Kidney (tissue), 14 donors: Measurements from ENCODE around the gene KLF7. TPM values are rescaled to one million over a fixed set of nuclear protein-coding genes. Genes with fewer than 3 reads are reported as not detected.

ENCODE experiments used
- DNase-seq, 5 donors: peaks; one replicate each; pipeline ENCODE4 v3.0.0-alpha.2; 2013 to 2020
- FAIRE-seq: peaks from 2 replicates; lab custom pipeline; 2012; peaks lifted over from hg19 to GRCh38; lab: Jason Lieb, UNC
- H3K27ac ChIP-seq, 2 donors: one replicate each; pipeline ENCODE4 v1.7.0; 2013; ENCODE audit warnings: low read depth in 2 of 2, low read length in 2 of 2, inconsistent platforms in 1 of 2
- H3K27me3 ChIP-seq: one replicate; pipeline ENCODE4 v1.7.1; 2013; ENCODE audit warnings: low read length, inconsistent platforms; ENCODE audit not compliant: control insufficient read depth, insufficient read depth
- H3K36me3 ChIP-seq, 3 donors: one replicate each; pipeline versions ENCODE4 v1.7.0 to v1.7.1; 2013; ENCODE audit warnings: low read length in 3 of 3, control low read depth in 1 of 3, inconsistent platforms in 1 of 3; ENCODE audit not compliant: insufficient read depth in 3 of 3, control insufficient read depth in 2 of 3
- H3K4me1 ChIP-seq, 3 donors: one replicate each; pipeline versions ENCODE4 v1.7.0 to v1.7.1; 2013; ENCODE audit warnings: low read length in 3 of 3, inconsistent platforms in 1 of 3, low read depth in 1 of 3; ENCODE audit not compliant: control insufficient read depth in 2 of 3, insufficient read depth in 2 of 3
- H3K4me3 ChIP-seq, 3 donors: one replicate each; pipeline versions ENCODE4 v1.7.0 to v1.8.1; 2013; ENCODE audit warnings: low read length in 3 of 3, control low read depth in 1 of 3, inconsistent platforms in 1 of 3
- H3K9ac ChIP-seq, 3 donors: one replicate each; pipeline versions ENCODE4 v1.7.0 to v1.7.1; 2013; ENCODE audit warnings: low read length in 3 of 3, control low read depth in 1 of 3, inconsistent platforms in 1 of 3
- H3K9me3 ChIP-seq, 3 donors: one replicate each; pipeline versions ENCODE4 v1.7.0 to v1.7.1; 2013; ENCODE audit warnings: low read length in 3 of 3, control low read depth in 1 of 3, inconsistent platforms in 1 of 3; ENCODE audit not compliant: control insufficient read depth in 2 of 3, insufficient read depth in 1 of 3
- intact Hi-C: fragments of 100-400 bp; cut with DNase I; formaldehyde crosslinking; loops from one replicate; pipeline ENCODE4 v1.11.1; 2022
- polyA plus RNA-seq: library from polyadenylated mRNA; stranded (reverse); fragments of 350-450 nt; fragmentation: Illumina TruSeq; extraction: RNeasy Lipid Tissue Mini Kit (QIAGEN cat#74804); gene quantifications from one replicate; pipeline ENCODE4 v1.2.3, GENCODE V29; 2014; ENCODE audit warnings: low read depth, low replicate concordance; ENCODE audit not compliant: insufficient read depth
- total RNA-seq: library from RNA; stranded (reverse); fragmentation: NEBNext Ultra II Directional; extraction: Animal tissue kit (Norgen Biotek cat#: 25700); gene quantifications from one replicate; pipeline ENCODE4 v1.2.1, GENCODE V29; 2021
- TF ChIP-seq, protein P1 (sequence below): IDR thresholded peaks from 3 replicates; pipeline ENCODE4 v1.5.1; 2012; ENCODE audit warnings: mild to moderate bottlenecking, moderate library complexity, borderline replicate concordance; ENCODE audit not compliant: insufficient read depth; ENCODE audit errors: extremely low read depth
- donor health status: control.
- donor health status: control.
- donor health status: control.
- donor health status: control.
- donor health status: control.
- donor health status: DM: yes; HTN: yes; CAD: no.
- donor health status: Normal renal cell carcinoma (clear cell type).

KLF7 gene
- total and polyA plus RNA-seq, 2 donors from 2014 or later, result 2.9 to 61.5 TPM

DNA sequence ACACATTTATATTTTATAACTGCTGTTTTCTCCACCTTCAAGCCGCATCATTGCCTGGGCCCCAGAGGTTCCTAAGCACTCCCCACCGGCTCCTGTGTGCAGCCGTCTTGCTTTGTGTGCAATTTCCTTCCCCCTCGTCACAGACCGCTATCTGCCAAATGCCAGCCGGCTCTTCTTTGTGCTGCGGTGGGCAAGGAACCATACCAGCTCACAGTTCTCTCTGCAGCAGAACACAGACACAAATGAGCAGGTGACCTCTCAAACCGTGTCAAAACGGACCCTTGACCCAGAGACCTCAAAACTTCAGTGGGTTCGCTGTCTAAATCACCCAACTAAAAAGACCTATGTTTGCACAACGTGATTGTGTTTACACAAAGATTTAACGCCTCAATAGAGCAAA, 58.2 kb downstream of the KLF7 start:
- FAIRE-seq, result no peak

DNA sequence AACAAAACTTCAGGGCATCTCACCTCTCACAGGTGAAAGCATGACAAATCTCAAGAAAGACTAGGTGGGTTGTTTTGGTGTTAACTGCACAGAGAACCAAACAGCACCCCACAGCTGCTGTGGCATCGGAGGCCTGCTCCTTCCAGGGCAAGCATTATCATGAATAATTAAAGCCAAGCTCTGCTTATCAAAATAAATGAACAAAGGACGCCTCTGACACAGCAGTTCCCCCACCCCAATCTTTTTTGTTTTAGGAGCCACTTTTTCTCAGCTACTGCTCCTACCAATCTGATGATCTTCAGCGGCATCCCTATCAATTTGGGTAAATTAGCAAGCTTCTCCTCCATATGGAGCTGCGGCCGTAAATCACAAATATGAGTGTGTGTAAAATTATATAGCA, 58.6 kb downstream of the KLF7 start:
- H3K4me3 ChIP-seq, result no peak overlapping the region
- intact Hi-C loops, result no loop called here
- H3K9ac ChIP-seq, result no peak overlapping the region
- DNase-seq (no peak), FAIRE-seq (no peak)
- TF ChIP-seq, protein P1, sequence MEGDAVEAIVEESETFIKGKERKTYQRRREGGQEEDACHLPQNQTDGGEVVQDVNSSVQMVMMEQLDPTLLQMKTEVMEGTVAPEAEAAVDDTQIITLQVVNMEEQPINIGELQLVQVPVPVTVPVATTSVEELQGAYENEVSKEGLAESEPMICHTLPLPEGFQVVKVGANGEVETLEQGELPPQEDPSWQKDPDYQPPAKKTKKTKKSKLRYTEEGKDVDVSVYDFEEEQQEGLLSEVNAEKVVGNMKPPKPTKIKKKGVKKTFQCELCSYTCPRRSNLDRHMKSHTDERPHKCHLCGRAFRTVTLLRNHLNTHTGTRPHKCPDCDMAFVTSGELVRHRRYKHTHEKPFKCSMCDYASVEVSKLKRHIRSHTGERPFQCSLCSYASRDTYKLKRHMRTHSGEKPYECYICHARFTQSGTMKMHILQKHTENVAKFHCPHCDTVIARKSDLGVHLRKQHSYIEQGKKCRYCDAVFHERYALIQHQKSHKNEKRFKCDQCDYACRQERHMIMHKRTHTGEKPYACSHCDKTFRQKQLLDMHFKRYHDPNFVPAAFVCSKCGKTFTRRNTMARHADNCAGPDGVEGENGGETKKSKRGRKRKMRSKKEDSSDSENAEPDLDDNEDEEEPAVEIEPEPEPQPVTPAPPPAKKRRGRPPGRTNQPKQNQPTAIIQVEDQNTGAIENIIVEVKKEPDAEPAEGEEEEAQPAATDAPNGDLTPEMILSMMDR, result no peak
- H3K36me3 ChIP-seq, result peaks cover 0 to 18% (median 5%) of the 10 kb centered on the region in 3 donors
- no peaks in the 10 kb centered on the region for H3K27me3 ChIP-seq
- no peak overlapping the region for H3K27ac ChIP-seq
- no peaks in the 10 kb centered on the region for H3K9me3 ChIP-seq
- H3K4me1 ChIP-seq, result no peaks in the 10 kb centered on the region

More for the DNA sequence above, 58.2 kb downstream of the KLF7 start:
- peak in 4 of 5 donors; percentile 24 to 49 (median 42) for DNase-seq
- Histone ChIP-seq H3K9me3 (no peaks in the 10 kb centered on the region), H3K36me3 (peaks cover 0 to 18% (median 5%) of the 10 kb centered on the region in 3 donors), H3K27me3 (no peaks in the 10 kb centered on the region), H3K27ac (no peak overlapping the region), H3K9ac (no peak overlapping the region), H3K4me3 (no peak overlapping the region), H3K4me1 (no peaks in the 10 kb centered on the region)
- TF ChIP-seq, protein P1, result no peak
- intact Hi-C loops, result no loop called here

DNA sequence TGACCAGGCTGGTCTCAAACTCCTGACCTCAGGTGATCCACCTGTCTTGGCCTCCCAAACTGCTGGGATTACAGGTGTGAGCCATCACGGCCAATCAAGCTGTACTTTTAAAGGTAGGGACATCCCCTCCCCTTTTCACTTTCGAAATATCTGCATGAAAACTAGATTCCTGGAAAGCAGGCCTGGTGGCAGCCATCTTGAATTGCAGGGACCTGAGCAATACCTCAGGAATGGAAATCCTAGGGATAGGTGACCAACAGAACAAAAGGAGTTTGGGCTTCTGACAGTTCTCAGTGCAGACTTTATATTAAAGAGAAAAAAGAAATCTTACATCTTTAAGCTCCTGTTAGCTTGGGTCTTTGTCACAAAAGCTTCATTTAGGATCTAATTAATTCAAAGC, 62.6 kb downstream of the KLF7 start:
- no peak for DNase-seq
- intact Hi-C loops, result no loop called here
- TF ChIP-seq, protein P1, result no peak
- Histone ChIP-seq H3K27me3 (no peaks in the 10 kb centered on the region), H3K4me3 (no peak overlapping the region), H3K9ac (no peak overlapping the region), H3K4me1 (no peaks in the 10 kb centered on the region), H3K27ac (no peak overlapping the region), H3K9me3 (no peaks in the 10 kb centered on the region), H3K36me3 (peaks cover 0 to 16% (median 5%) of the 10 kb centered on the region in 3 donors)
- FAIRE-seq, result no peak

DNA sequence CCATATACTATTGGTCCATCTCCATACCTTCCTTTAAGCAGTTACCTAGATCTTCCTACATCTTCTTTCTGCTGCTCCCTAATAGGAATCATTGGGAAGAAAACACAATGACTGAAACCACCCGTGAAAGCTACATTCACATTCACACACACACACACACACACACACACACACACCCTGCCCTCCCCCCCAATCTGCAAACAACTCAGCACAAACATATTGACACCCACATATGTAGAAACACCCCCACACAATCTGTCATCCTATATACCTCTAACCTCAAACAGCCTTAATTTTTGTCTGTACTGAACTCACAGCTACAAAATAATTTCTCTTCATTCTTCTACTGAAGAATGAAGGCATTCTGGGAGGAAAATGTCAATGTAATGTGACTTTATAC, 63.8 kb downstream of the KLF7 start:
- H3K27ac ChIP-seq, result no peak overlapping the region
- DNase-seq (no peak), FAIRE-seq (no peak)
- no peaks in the 10 kb centered on the region for H3K27me3 ChIP-seq
- intact Hi-C loops, result no loop called here
- H3K36me3 ChIP-seq, result peaks cover 0 to 15% (median 5%) of the 10 kb centered on the region in 3 donors
- no peak overlapping the region for H3K4me3 ChIP-seq
- H3K4me1 ChIP-seq, result no peaks in the 10 kb centered on the region
- no peak overlapping the region for H3K9ac ChIP-seq
- H3K9me3 ChIP-seq, result no peaks in the 10 kb centered on the region
- TF ChIP-seq, protein P1, result no peak
